Fibroblast of skin of back (primary cell): ENCODE results near the gene SRSF7.
A peak's percentile ranks its signal among the peaks of the same experiment; 100 is the strongest.
"Not testable (repeated sequence)": the region's sequence is repeated elsewhere in the genome, so short reads cannot be mapped to it uniquely, and the experiment has no call there.

Experiments used
- DNase-seq: peaks from one replicate; pipeline ENCODE4 v3.0.0-alpha.2; 2013

The SRSF7 gene

GRCh38 chr2:38731090-38731489 lies 20.1 kb downstream of the SRSF7 start:
- DNase-seq, result no peak

GRCh38 chr2:38728694-38729093 lies 22.5 kb downstream of the SRSF7 start:
- no peak for DNase-seq

GRCh38 chr2:38727661-38728060 lies 23.5 kb downstream of the SRSF7 start:
- no peak for DNase-seq

GRCh38 chr2:38723173-38723572 lies 28.0 kb downstream of the SRSF7 start:
- DNase-seq, result no peak

GRCh38 chr2:38722271-38723061 lies 28.7 kb downstream of the SRSF7 start:
- DNase-seq, result no peak

- DNase-seq, result peak; percentile 48
Observed at GRCh38 chr2:38720613-38721241, 30.4 kb downstream of the SRSF7 start.

GRCh38 chr2:38719706-38720105 lies 31.5 kb downstream of the SRSF7 start:
- DNase-seq, result no peak

GRCh38 chr2:38718601-38719000 lies 32.6 kb downstream of the SRSF7 start:
- no peak for DNase-seq

GRCh38 chr2:38716185-38716584 lies 35.0 kb downstream of the SRSF7 start:
- peak; percentile 29 for DNase-seq

- DNase-seq, result not testable (repeated sequence)
Observed at GRCh38 chr2:38714941-38715340, 36.2 kb downstream of the SRSF7 start.

- no peak for DNase-seq
Observed at GRCh38 chr2:38713338-38713737, 37.8 kb downstream of the SRSF7 start.

GRCh38 chr2:38712871-38713270 lies 38.3 kb downstream of the SRSF7 start:
- DNase-seq, result no peak

GRCh38 chr2:38712413-38712812 lies 38.7 kb downstream of the SRSF7 start:
- no peak for DNase-seq

GRCh38 chr2:38711558-38711957 lies 39.6 kb downstream of the SRSF7 start:
- no peak for DNase-seq

GRCh38 chr2:38709567-38710194 lies 41.5 kb downstream of the SRSF7 start:
- DNase-seq, result no peak

GRCh38 chr2:38708900-38709566 lies 42.1 kb downstream of the SRSF7 start:
- no peak for DNase-seq

- not testable (repeated sequence) for DNase-seq
Observed at GRCh38 chr2:38708491-38708890, 42.7 kb downstream of the SRSF7 start.

GRCh38 chr2:38706846-38707345 lies 44.3 kb downstream of the SRSF7 start:
- no peak for DNase-seq

- DNase-seq, result no peak
Observed at GRCh38 chr2:38704664-38705063, 46.5 kb downstream of the SRSF7 start.

- DNase-seq, result peak; percentile 74
Observed at GRCh38 chr2:38703336-38703735, 47.8 kb downstream of the SRSF7 start.

GRCh38 chr2:38702413-38702812 lies 48.7 kb downstream of the SRSF7 start:
- DNase-seq, result peak; percentile 97

- no peak for DNase-seq
Observed at GRCh38 chr2:38701542-38701941, 49.6 kb downstream of the SRSF7 start.

GRCh38 chr2:38700881-38701458 lies 50.2 kb downstream of the SRSF7 start:
- no peak for DNase-seq
